Hepatocyte (in vitro differentiated cells): Measurements from ENCODE around the gene PGBD4.

Source experiments
- CTCF ChIP-seq: fragments of 200-600 bp; sonication (generic); IDR thresholded peaks from 2 replicates; pipeline ENCODE4 v1.5.1; 2016; ENCODE audit warnings: antibody characterized with exemption, mild to moderate bottlenecking; ENCODE audit not compliant: poor library complexity
- EZH2 ChIP-seq: fragments of 200-600 bp; sonication (generic); IDR thresholded peaks from 2 replicates; pipeline ENCODE4 v1.6.1; 2016; ENCODE audit warnings: antibody characterized with exemption, mild to moderate bottlenecking, borderline replicate concordance

DNA sequence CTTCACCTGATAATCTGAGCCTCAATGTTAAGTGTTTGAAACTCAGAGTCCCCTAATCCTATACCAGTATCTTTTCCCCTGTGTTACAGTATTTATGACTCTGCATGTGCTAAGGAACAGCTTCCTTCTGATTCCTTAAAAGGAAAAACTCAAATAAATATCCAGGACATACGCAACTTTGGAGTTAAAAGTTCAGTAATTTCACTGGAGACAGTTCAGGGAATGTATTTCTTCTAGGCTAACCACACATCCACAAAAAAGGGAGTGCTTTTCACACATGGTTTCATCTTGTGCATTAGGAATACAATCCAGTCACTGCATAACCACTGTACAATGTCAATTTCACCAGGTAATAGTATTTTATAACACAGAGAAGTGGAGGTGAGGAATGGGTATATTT lies 31.0 kb downstream of the PGBD4 start:
- no peak for TF ChIP-seq CTCF
- no peak for TF ChIP-seq EZH2
